ENCODE results near the gene GOSR2.

DNA sequence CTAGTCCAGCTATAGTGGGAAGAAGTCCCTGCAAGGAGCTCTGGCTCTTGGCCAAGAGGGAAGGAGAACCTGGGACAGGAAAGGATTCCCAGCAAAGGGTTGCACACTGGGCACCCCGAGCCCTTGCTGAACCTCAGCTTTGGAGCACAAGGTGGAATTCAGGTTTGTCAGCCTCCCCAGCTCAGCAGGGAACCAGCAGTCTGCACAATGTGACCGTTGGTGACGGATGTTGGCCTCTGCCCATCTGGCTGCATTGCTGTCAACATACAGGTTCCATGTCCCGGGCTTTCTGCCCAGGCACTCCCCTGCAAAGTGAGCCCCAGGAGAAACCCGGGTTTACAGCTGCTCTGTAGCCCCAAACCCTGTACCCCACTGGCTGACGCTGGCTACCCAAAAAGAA lies 49.4 kb downstream of the GOSR2 start:
- TF ChIP-seq POLR2AphosphoS5 (IDR thresholded peaks at IDR 0.05; ENCODE audit: low read depth, low read length): no peak
- TF ChIP-seq, protein P1, sequence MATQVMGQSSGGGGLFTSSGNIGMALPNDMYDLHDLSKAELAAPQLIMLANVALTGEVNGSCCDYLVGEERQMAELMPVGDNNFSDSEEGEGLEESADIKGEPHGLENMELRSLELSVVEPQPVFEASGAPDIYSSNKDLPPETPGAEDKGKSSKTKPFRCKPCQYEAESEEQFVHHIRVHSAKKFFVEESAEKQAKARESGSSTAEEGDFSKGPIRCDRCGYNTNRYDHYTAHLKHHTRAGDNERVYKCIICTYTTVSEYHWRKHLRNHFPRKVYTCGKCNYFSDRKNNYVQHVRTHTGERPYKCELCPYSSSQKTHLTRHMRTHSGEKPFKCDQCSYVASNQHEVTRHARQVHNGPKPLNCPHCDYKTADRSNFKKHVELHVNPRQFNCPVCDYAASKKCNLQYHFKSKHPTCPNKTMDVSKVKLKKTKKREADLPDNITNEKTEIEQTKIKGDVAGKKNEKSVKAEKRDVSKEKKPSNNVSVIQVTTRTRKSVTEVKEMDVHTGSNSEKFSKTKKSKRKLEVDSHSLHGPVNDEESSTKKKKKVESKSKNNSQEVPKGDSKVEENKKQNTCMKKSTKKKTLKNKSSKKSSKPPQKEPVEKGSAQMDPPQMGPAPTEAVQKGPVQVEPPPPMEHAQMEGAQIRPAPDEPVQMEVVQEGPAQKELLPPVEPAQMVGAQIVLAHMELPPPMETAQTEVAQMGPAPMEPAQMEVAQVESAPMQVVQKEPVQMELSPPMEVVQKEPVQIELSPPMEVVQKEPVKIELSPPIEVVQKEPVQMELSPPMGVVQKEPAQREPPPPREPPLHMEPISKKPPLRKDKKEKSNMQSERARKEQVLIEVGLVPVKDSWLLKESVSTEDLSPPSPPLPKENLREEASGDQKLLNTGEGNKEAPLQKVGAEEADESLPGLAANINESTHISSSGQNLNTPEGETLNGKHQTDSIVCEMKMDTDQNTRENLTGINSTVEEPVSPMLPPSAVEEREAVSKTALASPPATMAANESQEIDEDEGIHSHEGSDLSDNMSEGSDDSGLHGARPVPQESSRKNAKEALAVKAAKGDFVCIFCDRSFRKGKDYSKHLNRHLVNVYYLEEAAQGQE (IDR thresholded peaks at IDR 0.05; ENCODE audit: insufficient read depth in 1 of 2, low read depth in 2 of 2, low read length in 2 of 2): no peak
